Rectal smooth muscle tissue (tissue), 1 donor: ENCODE measurements around the gene INF2.
"Not testable (repeated sequence)": the region's sequence is repeated elsewhere in the genome, so short reads cannot be mapped to it uniquely, and the experiment has no call there.

Source experiments
- H3K27ac ChIP-seq: one replicate; pipeline ENCODE4 v1.7.0; 2013; ENCODE audit warnings: low read depth, low read length, inconsistent platforms
- H3K27me3 ChIP-seq: one replicate; pipeline ENCODE4 v1.7.0; 2013; ENCODE audit warnings: low read length; ENCODE audit not compliant: control insufficient read depth, insufficient read depth
- H3K36me3 ChIP-seq: one replicate; pipeline ENCODE4 v1.7.0; 2013; ENCODE audit warnings: low read length; ENCODE audit not compliant: control insufficient read depth, insufficient read depth
- H3K4me1 ChIP-seq: one replicate; pipeline ENCODE4 v1.7.0; 2013; ENCODE audit warnings: low read length; ENCODE audit not compliant: control insufficient read depth, insufficient read depth
- H3K4me3 ChIP-seq: one replicate; pipeline ENCODE4 v1.7.0; 2013; ENCODE audit warnings: low read length
- H3K9ac ChIP-seq: one replicate; pipeline ENCODE4 v1.7.0; 2013; ENCODE audit warnings: low read length

Gene INF2

DNA sequence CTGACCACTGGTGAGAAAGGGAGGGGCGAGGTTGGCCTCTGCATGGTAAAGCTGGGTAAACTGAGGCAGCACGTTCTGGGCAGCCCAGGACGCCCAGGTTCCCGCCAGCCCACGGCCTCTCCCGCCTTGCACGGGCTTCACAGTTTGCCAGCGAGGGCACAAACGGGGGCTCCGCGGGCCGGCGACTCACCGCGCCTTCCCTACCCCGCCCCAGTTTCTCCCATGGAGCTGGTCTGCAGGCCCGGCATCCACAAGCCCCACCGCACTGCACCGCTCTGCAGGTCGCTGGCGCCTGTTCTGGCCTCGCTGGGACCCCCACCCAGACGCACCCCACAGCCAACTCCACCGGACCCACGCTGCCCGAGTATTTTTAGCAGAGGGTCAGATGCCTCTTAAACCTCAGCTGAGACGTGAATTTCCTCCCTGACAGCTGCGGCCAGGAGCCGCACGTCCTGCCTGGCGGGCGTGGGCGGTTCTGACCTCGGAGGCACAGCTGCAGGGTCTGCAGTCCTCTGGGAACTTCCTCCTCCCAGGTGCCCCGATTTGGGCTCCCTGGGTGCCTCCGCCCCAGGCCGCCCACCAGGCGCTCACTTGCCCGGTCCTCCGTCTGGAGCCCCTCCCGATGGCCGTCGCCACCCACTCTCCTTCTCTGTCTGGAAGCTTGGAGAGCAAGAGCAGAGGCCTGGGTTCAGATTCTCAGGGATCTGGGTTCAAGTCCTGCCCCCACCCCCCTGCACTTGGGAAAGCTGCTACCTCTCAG, 29.5 kb upstream of the INF2 start:
- H3K9ac ChIP-seq = no peak overlapping the region
- no peak overlapping the region for H3K4me3 ChIP-seq
- H3K27ac ChIP-seq = no peak overlapping the region
- H3K27me3 ChIP-seq = peaks cover 9% of the 10 kb centered on the region
- no peaks in the 10 kb centered on the region for H3K36me3 ChIP-seq
- no peaks in the 10 kb centered on the region for H3K4me1 ChIP-seq

- Histone ChIP-seq H3K9ac (no peak overlapping the region), H3K36me3 (no peaks in the 10 kb centered on the region), H3K4me3 (no peak overlapping the region), H3K4me1 (no peaks in the 10 kb centered on the region), H3K27me3 (peaks cover 9% of the 10 kb centered on the region), H3K27ac (no peak overlapping the region)
These were observed 28.8 kb upstream of the INF2 start for GRCh38 chr14:104660597-104660996.

- Histone ChIP-seq H3K36me3 (no peaks in the 10 kb centered on the region), H3K4me1 (no peaks in the 10 kb centered on the region), H3K9ac (no peak overlapping the region), H3K27ac (no peak overlapping the region), H3K27me3 (peaks cover 9% of the 10 kb centered on the region), H3K4me3 (no peak overlapping the region)
These were observed 28.3 kb upstream of the INF2 start for GRCh38 chr14:104661086-104661485.

DNA sequence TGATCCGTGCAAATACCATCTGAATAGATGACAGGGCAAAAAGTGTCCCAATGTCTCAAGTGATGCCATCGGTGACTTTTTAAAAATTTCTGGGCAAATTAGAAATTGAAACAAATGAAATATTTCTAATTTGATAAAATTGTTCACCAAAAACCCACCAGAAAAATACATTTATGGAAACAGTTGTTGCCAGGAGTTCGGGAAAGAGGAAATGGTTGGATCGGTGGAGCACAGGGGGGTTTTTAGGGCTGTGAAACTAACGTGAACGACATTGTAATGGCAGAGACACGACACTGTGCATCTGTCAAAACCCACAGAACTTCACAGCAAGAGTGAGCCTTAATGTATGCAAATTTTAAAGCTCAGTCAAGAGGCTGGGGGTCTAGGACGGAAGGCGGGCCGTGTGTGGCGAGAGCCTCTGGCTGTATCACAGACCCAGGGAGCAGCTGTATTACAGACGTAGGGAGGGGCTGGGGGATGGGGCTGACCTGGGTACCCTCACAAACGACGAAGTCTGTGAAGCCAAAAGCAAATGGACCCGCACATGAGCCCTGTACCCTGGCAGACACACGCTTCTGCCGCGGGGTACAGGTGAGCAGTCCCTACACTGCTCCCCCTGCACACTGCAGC, 27.8 kb upstream of the INF2 start:
- H3K4me3 ChIP-seq, H3K27me3 ChIP-seq, H3K4me1 ChIP-seq, H3K9ac ChIP-seq, H3K36me3 ChIP-seq, H3K27ac ChIP-seq: not testable (repeated sequence)

GRCh38 chr14:104662472-104662871, 26.9 kb upstream of the INF2 start:
- H3K9ac ChIP-seq, H3K36me3 ChIP-seq, H3K27me3 ChIP-seq, H3K4me1 ChIP-seq, H3K27ac ChIP-seq, H3K4me3 ChIP-seq: not testable (repeated sequence)

GRCh38 chr14:104664107-104664506, 25.3 kb upstream of the INF2 start:
- H3K4me1 ChIP-seq = no peaks in the 10 kb centered on the region
- H3K27ac ChIP-seq = no peak overlapping the region
- no peak overlapping the region for H3K9ac ChIP-seq
- H3K27me3 ChIP-seq = peaks cover 9% of the 10 kb centered on the region
- H3K36me3 ChIP-seq = no peaks in the 10 kb centered on the region
- H3K4me3 ChIP-seq = no peak overlapping the region

- no peak overlapping the region for H3K4me3 ChIP-seq
- no peak overlapping the region for H3K27ac ChIP-seq
- H3K9ac ChIP-seq = no peak overlapping the region
- no peaks in the 10 kb centered on the region for H3K36me3 ChIP-seq
- peaks cover 4% of the 10 kb centered on the region for H3K27me3 ChIP-seq
- H3K4me1 ChIP-seq = no peaks in the 10 kb centered on the region
These were observed 24.8 kb upstream of the INF2 start for GRCh38 chr14:104664588-104664987.

- H3K36me3 ChIP-seq = no peaks in the 10 kb centered on the region
- H3K27me3 ChIP-seq = no peaks in the 10 kb centered on the region
- no peak overlapping the region for H3K4me3 ChIP-seq
- no peak overlapping the region for H3K9ac ChIP-seq
- no peaks in the 10 kb centered on the region for H3K4me1 ChIP-seq
- H3K27ac ChIP-seq = no peak overlapping the region
These were observed 24.2 kb upstream of the INF2 start for GRCh38 chr14:104665114-104665656.

GRCh38 chr14:104665657-104666522, 23.5 kb upstream of the INF2 start:
- H3K36me3 ChIP-seq = no peaks in the 10 kb centered on the region
- H3K4me1 ChIP-seq = no peaks in the 10 kb centered on the region
- no peaks in the 10 kb centered on the region for H3K27me3 ChIP-seq
- H3K27ac ChIP-seq = peak overlapping the region; percentile 12
- H3K4me3 ChIP-seq = no peak overlapping the region
- H3K9ac ChIP-seq = no peak overlapping the region

DNA sequence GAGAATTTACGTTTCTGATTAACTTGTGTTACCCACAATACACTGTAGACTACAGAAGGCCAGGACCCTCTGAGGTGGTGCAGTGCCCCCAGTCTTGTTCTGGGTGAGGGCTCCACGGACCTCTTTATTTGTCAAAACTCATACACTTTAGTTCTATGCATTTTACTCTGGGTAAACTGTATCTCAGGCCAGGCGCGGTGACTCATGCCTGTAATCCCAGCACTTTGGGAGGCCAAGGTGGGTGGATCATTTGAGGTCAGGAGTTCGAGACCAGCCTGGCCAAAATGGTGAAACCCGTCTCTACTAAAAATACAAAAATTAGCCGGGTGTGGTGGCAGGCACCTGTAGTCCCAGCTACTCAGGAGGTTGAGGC, 22.9 kb upstream of the INF2 start:
- not testable (repeated sequence) for H3K4me3 ChIP-seq, H3K4me1 ChIP-seq, H3K27ac ChIP-seq, H3K9ac ChIP-seq, H3K27me3 ChIP-seq, H3K36me3 ChIP-seq

DNA sequence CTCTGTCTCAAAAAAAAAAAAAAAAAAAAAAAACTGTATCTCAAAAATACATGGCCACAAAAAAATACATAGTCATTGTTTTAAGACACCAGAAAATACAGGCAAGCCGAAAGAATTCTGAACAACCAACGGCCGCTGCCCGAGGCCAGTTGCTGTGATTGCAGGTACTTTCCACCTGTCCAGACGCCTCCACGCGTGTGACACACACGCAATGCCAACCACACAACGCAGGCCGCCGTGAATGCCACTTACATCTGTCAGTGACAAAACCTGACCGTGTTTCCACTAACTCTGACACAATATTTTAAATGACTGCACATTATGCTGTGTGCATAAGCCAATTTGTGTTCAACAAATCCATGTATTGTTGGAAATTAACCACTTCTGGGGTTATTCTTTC, 22.4 kb upstream of the INF2 start:
- Histone ChIP-seq H3K36me3 (no peaks in the 10 kb centered on the region), H3K27ac (no peak overlapping the region), H3K4me3 (no peak overlapping the region), H3K9ac (no peak overlapping the region), H3K27me3 (no peaks in the 10 kb centered on the region), H3K4me1 (no peaks in the 10 kb centered on the region)

DNA sequence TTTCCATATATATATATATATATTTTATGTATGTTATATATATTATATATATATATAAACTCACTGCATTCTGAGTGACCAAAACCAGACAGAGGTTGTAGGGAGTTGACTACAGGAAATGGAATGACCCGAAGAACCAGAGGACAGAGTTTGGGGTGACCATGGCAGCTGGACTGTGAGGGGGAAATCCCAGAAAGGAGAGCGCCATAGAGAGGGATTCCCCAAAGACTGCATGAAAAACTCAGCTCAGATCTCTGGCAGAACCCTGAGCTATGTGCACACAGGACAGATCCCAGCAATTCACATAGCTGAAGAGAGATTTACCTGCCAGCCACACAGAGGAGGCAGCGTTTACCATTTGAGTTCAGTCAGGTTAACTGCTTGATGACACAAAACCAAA, 19.7 kb upstream of the INF2 start:
- Histone ChIP-seq H3K27ac (no peak overlapping the region), H3K27me3 (no peaks in the 10 kb centered on the region), H3K9ac (no peak overlapping the region), H3K4me3 (no peak overlapping the region), H3K36me3 (no peaks in the 10 kb centered on the region), H3K4me1 (no peaks in the 10 kb centered on the region)
